Smooth muscle cell (in vitro differentiated cells): Measurements from ENCODE around the gene GLIPR2. TPM values are rescaled to one million over a fixed set of nuclear protein-coding genes. Genes with fewer than 3 reads are reported as not detected.

ENCODE experiments used
- DNase-seq: peaks from one replicate; lab custom pipeline; 2025; ENCODE audit not compliant: unreplicated experiment; lab: John Stamatoyannopoulos, UW
- H2AFZ ChIP-seq: fragments of 200-600 bp; sonication (generic); 2 replicates; pipeline ENCODE4 v1.6.0; 2016; ENCODE audit warnings: antibody characterized with exemption, low read depth, mild to moderate bottlenecking
- H3F3A ChIP-seq: fragments of 200-600 bp; sonication (generic); 2 replicates; pipeline ENCODE4 v1.6.0; 2017; ENCODE audit warnings: antibody characterized with exemption, low read depth
- H3K27ac ChIP-seq: fragments of 200-600 bp; sonication (generic); 2 replicates; pipeline ENCODE4 v1.5.1; 2016; ENCODE audit warnings: low read depth, mild to moderate bottlenecking
- H3K27me3 ChIP-seq: fragments of 200-600 bp; sonication (generic); 2 replicates; pipeline ENCODE4 v1.6.1; 2016; ENCODE audit warnings: low read depth, mild to moderate bottlenecking
- H3K36me3 ChIP-seq: fragments of 200-600 bp; sonication (generic); 2 replicates; pipeline ENCODE4 v1.5.1; 2016; ENCODE audit warnings: low read depth
- H3K4me1 ChIP-seq: fragments of 200-600 bp; sonication (generic); 2 replicates; pipeline ENCODE4 v1.5.1; 2016; ENCODE audit warnings: low read depth
- H3K4me2 ChIP-seq: fragments of 200-600 bp; sonication (generic); 2 replicates; pipeline ENCODE4 v1.6.0; 2016; ENCODE audit warnings: mild to moderate bottlenecking
- H3K4me3 ChIP-seq: fragments of 200-600 bp; sonication (generic); 2 replicates; pipeline ENCODE4 v1.5.1; 2016; ENCODE audit warnings: mild to moderate bottlenecking
- H3K79me2 ChIP-seq: fragments of 200-600 bp; sonication (generic); 2 replicates; pipeline ENCODE4 v1.6.0; 2016; ENCODE audit warnings: low read depth, mild to moderate bottlenecking
- H3K9ac ChIP-seq: fragments of 200-600 bp; sonication (generic); 2 replicates; pipeline ENCODE4 v1.6.0; 2016; ENCODE audit warnings: low read depth
- H3K9me3 ChIP-seq: fragments of 200-600 bp; sonication (generic); replicated peaks from 2 replicates; pipeline ENCODE4 v1.5.1; 2016; ENCODE audit warnings: low read depth
- H4K20me1 ChIP-seq: fragments of 200-600 bp; sonication (generic); 2 replicates; pipeline ENCODE4 v1.6.0; 2016; ENCODE audit warnings: low read depth
- WGBS: methylation state at CpG from one replicate; pipeline ENCODE4 v1.1.7; 2016; ENCODE audit warnings: low lambda C conversion rate; 5-methylcytosine and 5-hydroxymethylcytosine counted together
- polyA plus RNA-seq: library from polyadenylated mRNA; unstranded; fragments of >200 nt; fragmentation: Nextera tagmentation; extraction: Ambion mirVana; gene quantifications from 2 replicates; pipeline ENCODE4 v1.2.1, GENCODE V29; 2016
- total RNA-seq: library from RNA; depleted of rRNA; stranded (reverse); fragments of >200 nt; gene quantifications from 2 replicates; pipeline ENCODE4 v1.2.3, GENCODE V29; 2014
- TF ChIP-seq, protein P1 (sequence below): fragments of 200-600 bp; sonication (generic); IDR thresholded peaks from 2 replicates; pipeline ENCODE4 v1.5.1; 2017; ENCODE audit warnings: borderline replicate concordance, mild to moderate bottlenecking, antibody characterized with exemption; ENCODE audit not compliant: insufficient read depth, poor library complexity, severe bottlenecking

The GLIPR2 gene
- total and polyA plus RNA-seq, 2 experiments from 2014 or later: 30.7 to 121 TPM

DNA sequence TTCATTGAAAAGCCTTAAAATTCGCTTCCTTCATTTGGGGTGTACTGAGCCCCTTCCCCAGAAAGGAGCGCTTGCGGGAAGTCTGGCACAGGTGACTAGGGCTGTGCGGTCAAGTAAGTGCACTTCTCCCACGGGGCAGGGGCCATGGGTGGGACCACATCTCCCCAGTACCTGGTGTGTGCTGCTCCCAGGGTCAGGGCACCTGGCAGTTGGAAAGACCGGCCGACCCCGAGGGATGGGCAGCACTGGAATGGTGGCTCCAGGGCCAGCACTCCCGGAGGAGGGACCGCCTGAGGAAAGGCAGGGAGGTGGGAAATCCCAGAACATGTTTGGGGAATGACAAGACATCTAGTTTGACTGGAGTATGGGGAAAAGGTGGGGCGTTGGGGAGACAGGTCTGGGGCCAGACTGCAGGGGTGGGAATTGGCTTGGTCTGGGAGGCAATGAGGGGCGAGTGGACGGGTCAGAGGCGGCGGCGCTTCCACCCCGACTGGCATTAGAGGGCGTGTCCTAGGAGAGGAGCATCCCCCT, 727 bp upstream of the GLIPR2 start:
- no peaks in the 10 kb centered on the region for H3K36me3 ChIP-seq
- no peak for DNase-seq
- no peaks in the 10 kb centered on the region for H3K9me3 ChIP-seq
- peak overlapping the region; percentile 57 for H3K9ac ChIP-seq
- H3K4me3 ChIP-seq: peak overlapping the region; percentile 82
- TF ChIP-seq, protein P1, sequence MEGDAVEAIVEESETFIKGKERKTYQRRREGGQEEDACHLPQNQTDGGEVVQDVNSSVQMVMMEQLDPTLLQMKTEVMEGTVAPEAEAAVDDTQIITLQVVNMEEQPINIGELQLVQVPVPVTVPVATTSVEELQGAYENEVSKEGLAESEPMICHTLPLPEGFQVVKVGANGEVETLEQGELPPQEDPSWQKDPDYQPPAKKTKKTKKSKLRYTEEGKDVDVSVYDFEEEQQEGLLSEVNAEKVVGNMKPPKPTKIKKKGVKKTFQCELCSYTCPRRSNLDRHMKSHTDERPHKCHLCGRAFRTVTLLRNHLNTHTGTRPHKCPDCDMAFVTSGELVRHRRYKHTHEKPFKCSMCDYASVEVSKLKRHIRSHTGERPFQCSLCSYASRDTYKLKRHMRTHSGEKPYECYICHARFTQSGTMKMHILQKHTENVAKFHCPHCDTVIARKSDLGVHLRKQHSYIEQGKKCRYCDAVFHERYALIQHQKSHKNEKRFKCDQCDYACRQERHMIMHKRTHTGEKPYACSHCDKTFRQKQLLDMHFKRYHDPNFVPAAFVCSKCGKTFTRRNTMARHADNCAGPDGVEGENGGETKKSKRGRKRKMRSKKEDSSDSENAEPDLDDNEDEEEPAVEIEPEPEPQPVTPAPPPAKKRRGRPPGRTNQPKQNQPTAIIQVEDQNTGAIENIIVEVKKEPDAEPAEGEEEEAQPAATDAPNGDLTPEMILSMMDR: no peak
- H3K4me1 ChIP-seq: peaks cover 14% of the 10 kb centered on the region
- peak overlapping the region; percentile 84 for H2AFZ ChIP-seq
- peak overlapping the region; percentile 99 for H3K4me2 ChIP-seq
- no peaks in the 10 kb centered on the region for H3K27me3 ChIP-seq
- peaks cover 16% of the 10 kb centered on the region for H4K20me1 ChIP-seq
- peaks cover 3% of the 10 kb centered on the region for H3F3A ChIP-seq
- peaks cover 27% of the 10 kb centered on the region for H3K79me2 ChIP-seq
- H3K27ac ChIP-seq: no peak overlapping the region
- 6% methylated on average over 17 of the region's 18 CpGs for WGBS

DNA sequence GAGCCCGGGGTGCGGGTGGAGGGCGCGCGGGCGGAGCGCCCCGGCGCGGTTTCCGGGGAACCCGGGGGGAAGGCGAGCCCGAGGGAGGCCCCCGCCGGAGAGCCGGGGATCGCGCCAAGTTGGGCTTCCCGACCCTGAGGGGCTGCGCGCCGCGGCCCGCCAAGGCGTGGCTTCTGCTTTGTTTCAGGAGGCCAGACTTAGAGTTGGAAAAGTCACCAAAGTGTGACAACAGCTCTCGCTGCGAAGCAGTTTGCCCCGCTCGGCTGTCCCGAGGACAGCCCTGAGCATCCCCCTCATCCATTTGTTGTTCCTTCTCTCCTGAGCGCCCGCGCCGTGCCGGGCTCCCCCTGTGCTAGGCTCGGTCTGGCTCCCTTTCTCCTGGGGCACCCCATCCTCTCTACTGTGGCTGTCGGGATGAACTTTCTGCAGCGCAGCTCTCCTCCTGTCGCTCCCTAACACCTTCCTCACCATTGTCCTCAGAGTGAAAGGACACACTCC, 410 bp downstream of the GLIPR2 start:
- Histone ChIP-seq H3F3A (peaks cover 3% of the 10 kb centered on the region), H2AFZ (peak overlapping the region; percentile 84), H3K27ac (no peak overlapping the region), H3K4me3 (peak overlapping the region; percentile 82), H3K36me3 (no peaks in the 10 kb centered on the region), H3K4me2 (peak overlapping the region; percentile 99), H3K79me2 (peaks cover 30% of the 10 kb centered on the region), H3K27me3 (no peaks in the 10 kb centered on the region), H3K4me1 (peaks cover 14% of the 10 kb centered on the region), H3K9ac (peak overlapping the region; percentile 47), H3K9me3 (no peaks in the 10 kb centered on the region), H4K20me1 (peaks cover 16% of the 10 kb centered on the region)
- WGBS: 1% methylated on average over 39 of the region's 40 CpGs
- no peak for DNase-seq
- TF ChIP-seq, protein P1: no peak

DNA sequence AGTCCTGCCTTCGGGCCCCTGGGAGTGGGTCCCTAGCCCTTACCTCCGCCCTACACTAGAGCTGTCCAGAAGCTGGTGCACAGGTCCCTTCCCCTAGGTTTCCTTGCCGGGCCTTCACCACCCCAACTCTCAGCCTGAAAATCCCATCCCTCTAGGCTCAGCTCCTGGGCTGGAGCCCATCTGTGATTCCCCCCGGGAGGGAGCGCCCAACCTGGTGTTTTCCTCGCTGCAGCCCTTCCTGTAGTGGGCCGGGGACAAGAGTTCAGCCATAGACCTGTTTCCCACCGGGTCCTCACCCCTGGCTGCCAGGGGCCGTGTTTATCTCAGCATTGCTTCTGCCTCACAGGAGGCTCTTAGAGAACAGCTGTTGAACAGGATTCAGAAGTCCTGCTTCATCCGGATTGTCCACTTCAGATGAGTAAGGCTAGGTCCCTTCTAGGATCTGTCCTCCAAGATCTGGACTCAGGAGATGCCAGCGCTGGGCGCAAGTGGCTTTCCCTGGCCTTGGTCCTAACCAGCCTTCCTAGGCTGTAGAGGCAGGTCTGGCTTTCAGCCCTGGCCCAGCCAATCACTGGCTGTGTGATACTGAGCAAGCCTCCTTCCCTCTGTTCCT, 965 bp downstream of the GLIPR2 start:
- no peaks in the 10 kb centered on the region for H3K36me3 ChIP-seq
- H3K9me3 ChIP-seq: no peaks in the 10 kb centered on the region
- peaks cover 30% of the 10 kb centered on the region for H3K79me2 ChIP-seq
- peak overlapping the region; percentile 82 for H3K4me3 ChIP-seq
- no peak overlapping the region for H3K9ac ChIP-seq
- WGBS: 33% methylated on average over 12 of the region's 12 CpGs
- peaks cover 14% of the 10 kb centered on the region for H3K4me1 ChIP-seq
- H3K27me3 ChIP-seq: no peaks in the 10 kb centered on the region
- DNase-seq: no peak
- peaks cover 16% of the 10 kb centered on the region for H4K20me1 ChIP-seq
- H3K27ac ChIP-seq: no peak overlapping the region
- peaks cover 3% of the 10 kb centered on the region for H3F3A ChIP-seq
- H2AFZ ChIP-seq: peak overlapping the region; percentile 84
- peak overlapping the region; percentile 99 for H3K4me2 ChIP-seq
- TF ChIP-seq, protein P1: no peak
